Uterus (tissue), 4 donors: Measurements from ENCODE around the gene MYO1A. TPM values are rescaled to one million over a fixed set of nuclear protein-coding genes. Genes with fewer than 3 reads are reported as not detected.

Experiments
- DNase-seq, 2 donors: peaks; one replicate each; pipeline ENCODE4 v3.0.0-alpha.2; 2019 to 2020
- H3K27ac ChIP-seq, 2 donors: fragments of 200-600 bp; sonication (generic); 1 replicate in 1 of 2; 2 replicates in 1 of 2; pipeline ENCODE4 v1.5.1; 2016 to 2018
- H3K27me3 ChIP-seq, 2 donors: fragments of 200-600 bp; sonication (generic); one replicate each; pipeline ENCODE4 v1.5.1; 2018 to 2019; ENCODE audit warnings: control low read depth in 1 of 2
- H3K36me3 ChIP-seq, 2 donors: fragments of 200-600 bp; sonication (generic); one replicate each; pipeline ENCODE4 v1.5.1; 2019; ENCODE audit warnings: control low read depth in 1 of 2
- H3K4me1 ChIP-seq, 2 donors: fragments of 200-600 bp; sonication (generic); one replicate each; pipeline ENCODE4 v1.5.1; 2018 to 2019; ENCODE audit warnings: control low read depth in 1 of 2
- H3K4me3 ChIP-seq, 2 donors: fragments of 200-600 bp; sonication (generic); 1 replicate in 1 of 2; 2 replicates in 1 of 2; pipeline ENCODE4 v1.5.1; 2018 to 2019; ENCODE audit warnings: mild to moderate bottlenecking in 1 of 2
- H3K9me3 ChIP-seq, 2 donors: fragments of 200-600 bp; sonication (generic); one replicate each; pipeline ENCODE4 v1.5.1; 2019; ENCODE audit warnings: control low read depth in 1 of 2
- CTCF ChIP-seq, 4 experiments: fragments of 200-600 bp in 2 of 4; fragments of 450-650 bp in 2 of 4; sonication (generic) in 2 of 4; IDR thresholded peaks; one replicate each; pipeline ENCODE4 v1.5.1; 2016 to 2019; ENCODE audit warnings: antibody characterized with exemption in 4 of 4, mild to moderate bottlenecking in 2 of 4, moderate library complexity in 1 of 4
- POLR2A ChIP-seq, 2 donors: fragments of 450-650 bp; IDR thresholded peaks; one replicate each; pipeline ENCODE4 v1.6.1; 2016; ENCODE audit warnings: antibody characterized with exemption in 2 of 2, mild to moderate bottlenecking in 1 of 2, moderate library complexity in 1 of 2
- intact Hi-C: fragments of 100-400 bp; cut with DNase I; formaldehyde crosslinking; loops from one replicate; pipeline ENCODE4 v1.15.1; 2023; ENCODE audit warnings: low total_unique reads
- total RNA-seq, 4 donors: library from RNA; depleted of rRNA in 3 of 4; stranded (reverse); fragments of >200 nt in 3 of 4; gene quantifications; one replicate each; pipeline versions ENCODE4 v1.1.0 to v1.2.4, GENCODE V29; 2014 to 2023
- donor health status: DM: yes; HTN: yes; CAD: no.

The MYO1A gene
- total RNA-seq, 4 donors from 2014 or later = 0.59 to 1.3 TPM; not detected in 2

- Histone ChIP-seq H3K27me3 (no peaks in the 10 kb centered on the region), H3K27ac (no peak overlapping the region), H3K4me1 (no peaks in the 10 kb centered on the region), H3K4me3 (no peak overlapping the region), H3K9me3 (no peaks in the 10 kb centered on the region), H3K36me3 (no peaks in the 10 kb centered on the region)
- intact Hi-C loops = no loop called here
- no peak for DNase-seq
- TF ChIP-seq CTCF (IDR thresholded peaks at IDR 0.05) (no peak), POLR2A (IDR thresholded peaks at IDR 0.05) (no peak)
These were observed 1.4 kb downstream of the MYO1A start for GRCh38 chr12:57048423-57049118.

GRCh38 chr12:57047981-57048380 lies 1.9 kb downstream of the MYO1A start:
- no peaks in the 10 kb centered on the region for H3K9me3 ChIP-seq
- no peak overlapping the region for H3K4me3 ChIP-seq
- no peak overlapping the region for H3K27ac ChIP-seq
- no peak for DNase-seq
- no peaks in the 10 kb centered on the region for H3K36me3 ChIP-seq
- H3K27me3 ChIP-seq = no peaks in the 10 kb centered on the region
- TF ChIP-seq POLR2A (IDR thresholded peaks at IDR 0.05) (no peak), CTCF (IDR thresholded peaks at IDR 0.05) (no peak)
- H3K4me1 ChIP-seq = no peaks in the 10 kb centered on the region
- intact Hi-C loops = no loop called here

GRCh38 chr12:57046947-57047890 lies 2.7 kb downstream of the MYO1A start:
- Histone ChIP-seq H3K4me3 (no peak overlapping the region), H3K27me3 (no peaks in the 10 kb centered on the region), H3K27ac (no peak overlapping the region), H3K9me3 (no peaks in the 10 kb centered on the region), H3K36me3 (no peaks in the 10 kb centered on the region), H3K4me1 (no peaks in the 10 kb centered on the region)
- intact Hi-C loops = no loop called here
- DNase-seq = no peak
- TF ChIP-seq POLR2A (IDR thresholded peaks at IDR 0.05) (no peak), CTCF (IDR thresholded peaks at IDR 0.05) (no peak)

- Histone ChIP-seq H3K9me3 (no peaks in the 10 kb centered on the region), H3K36me3 (no peaks in the 10 kb centered on the region), H3K4me1 (no peaks in the 10 kb centered on the region), H3K4me3 (no peak overlapping the region), H3K27ac (no peak overlapping the region), H3K27me3 (no peaks in the 10 kb centered on the region)
- intact Hi-C loops = no loop called here
- TF ChIP-seq POLR2A (IDR thresholded peaks at IDR 0.05) (no peak), CTCF (IDR thresholded peaks at IDR 0.05) (no peak)
- DNase-seq = no peak
These were observed 3.7 kb downstream of the MYO1A start for GRCh38 chr12:57046086-57046791.
